ENCODE data around the gene DNAH1.
A peak's percentile ranks its signal among the peaks of the same experiment; 100 is the strongest.
"Not testable (repeated sequence)": the region's sequence is repeated elsewhere in the genome, so short reads cannot be mapped to it uniquely, and the experiment has no call there.

DNAH1 gene

GRCh38 chr3:52272831-52273230 lies 43.3 kb upstream of the DNAH1 start:
- H3K9me3 ChIP-seq (ENCODE audit: severe bottlenecking): no peaks in the 10 kb centered on the region
- DNase-seq (ENCODE audit: low spot score): no peak
- no peak overlapping the region for H3K4me3 ChIP-seq (ENCODE audit: severe bottlenecking)
- peaks cover 22% of the 10 kb centered on the region for H3K4me1 ChIP-seq (ENCODE audit: insufficient read depth, poor library complexity, severe bottlenecking)
- no peak for TF ChIP-seq CTCF (IDR thresholded peaks at IDR 0.05; ENCODE audit: poor library complexity, severe bottlenecking)
- H3K36me3 ChIP-seq (ENCODE audit: low read depth): peaks cover 85% of the 10 kb centered on the region
- ATAC-seq (ENCODE audit: low read depth): no peak
- H3K27me3 ChIP-seq (ENCODE audit: insufficient read depth, poor library complexity, severe bottlenecking): no peaks in the 10 kb centered on the region
- no peak overlapping the region for H3K27ac ChIP-seq (ENCODE audit: poor library complexity, severe bottlenecking)

GRCh38 chr3:52274781-52275180 lies 41.3 kb upstream of the DNAH1 start:
- peaks cover 29% of the 10 kb centered on the region for H3K4me1 ChIP-seq (ENCODE audit: insufficient read depth, poor library complexity, severe bottlenecking)
- not testable (repeated sequence) for H3K9me3 ChIP-seq (ENCODE audit: severe bottlenecking); ATAC-seq (ENCODE audit: low read depth); H3K27me3 ChIP-seq (ENCODE audit: insufficient read depth, poor library complexity, severe bottlenecking); H3K27ac ChIP-seq (ENCODE audit: poor library complexity, severe bottlenecking); H3K4me3 ChIP-seq (ENCODE audit: severe bottlenecking); DNase-seq (ENCODE audit: low spot score)
- H3K36me3 ChIP-seq (ENCODE audit: low read depth): peaks cover 66% of the 10 kb centered on the region

GRCh38 chr3:52277071-52277964 lies 38.8 kb upstream of the DNAH1 start:
- no peak for DNase-seq (ENCODE audit: low spot score)
- ATAC-seq (ENCODE audit: low read depth): peak; percentile 33; the same call in 1 of the 3 replicates
- H3K27me3 ChIP-seq (ENCODE audit: insufficient read depth, poor library complexity, severe bottlenecking): no peaks in the 10 kb centered on the region
- no peak for TF ChIP-seq CTCF (IDR thresholded peaks at IDR 0.05; ENCODE audit: poor library complexity, severe bottlenecking)
- peaks cover 42% of the 10 kb centered on the region for H3K36me3 ChIP-seq (ENCODE audit: low read depth)
- peak overlapping the region; percentile 89 for H3K4me3 ChIP-seq (ENCODE audit: severe bottlenecking)
- H3K4me1 ChIP-seq (ENCODE audit: insufficient read depth, poor library complexity, severe bottlenecking): peaks cover 27% of the 10 kb centered on the region
- H3K9me3 ChIP-seq (ENCODE audit: severe bottlenecking): no peaks in the 10 kb centered on the region
- H3K27ac ChIP-seq (ENCODE audit: poor library complexity, severe bottlenecking): peak overlapping the region; percentile 82

GRCh38 chr3:52277972-52278509 lies 38.1 kb upstream of the DNAH1 start:
- no peak for DNase-seq (ENCODE audit: low spot score)
- H3K4me1 ChIP-seq (ENCODE audit: insufficient read depth, poor library complexity, severe bottlenecking): peaks cover 22% of the 10 kb centered on the region

More at GRCh38 chr3:52277972-52278509, 38.1 kb upstream of the DNAH1 start:
- ATAC-seq (ENCODE audit: low read depth): peak; percentile 74
- H3K36me3 ChIP-seq (ENCODE audit: low read depth): peaks cover 34% of the 10 kb centered on the region
- peak; percentile 14 for TF ChIP-seq CTCF (IDR thresholded peaks at IDR 0.05; ENCODE audit: poor library complexity, severe bottlenecking)
- no peaks in the 10 kb centered on the region for H3K27me3 ChIP-seq (ENCODE audit: insufficient read depth, poor library complexity, severe bottlenecking)
- H3K9me3 ChIP-seq (ENCODE audit: severe bottlenecking): no peaks in the 10 kb centered on the region
- H3K4me3 ChIP-seq (ENCODE audit: severe bottlenecking): peak overlapping the region; percentile 89
- H3K27ac ChIP-seq (ENCODE audit: poor library complexity, severe bottlenecking): peak overlapping the region; percentile 82

All from RWPE2 (cell line).